Skin of body (tissue), 2 donors: ENCODE measurements around the gene ORAI3. TPM values are rescaled to one million over a fixed set of nuclear protein-coding genes. Genes with fewer than 3 reads are reported as not detected.

Experiments used
- DNase-seq: peaks from one replicate; lab custom pipeline; 2025; lab: John Stamatoyannopoulos, UW
- total RNA-seq: library from RNA; depleted of rRNA; stranded (reverse); fragments of >200 nt; gene quantifications from one replicate; pipeline ENCODE4 v1.2.3, GENCODE V29; 2014

ORAI3 gene
- total RNA-seq, 1 donor from 2014 or later, result 10.3 TPM

DNA sequence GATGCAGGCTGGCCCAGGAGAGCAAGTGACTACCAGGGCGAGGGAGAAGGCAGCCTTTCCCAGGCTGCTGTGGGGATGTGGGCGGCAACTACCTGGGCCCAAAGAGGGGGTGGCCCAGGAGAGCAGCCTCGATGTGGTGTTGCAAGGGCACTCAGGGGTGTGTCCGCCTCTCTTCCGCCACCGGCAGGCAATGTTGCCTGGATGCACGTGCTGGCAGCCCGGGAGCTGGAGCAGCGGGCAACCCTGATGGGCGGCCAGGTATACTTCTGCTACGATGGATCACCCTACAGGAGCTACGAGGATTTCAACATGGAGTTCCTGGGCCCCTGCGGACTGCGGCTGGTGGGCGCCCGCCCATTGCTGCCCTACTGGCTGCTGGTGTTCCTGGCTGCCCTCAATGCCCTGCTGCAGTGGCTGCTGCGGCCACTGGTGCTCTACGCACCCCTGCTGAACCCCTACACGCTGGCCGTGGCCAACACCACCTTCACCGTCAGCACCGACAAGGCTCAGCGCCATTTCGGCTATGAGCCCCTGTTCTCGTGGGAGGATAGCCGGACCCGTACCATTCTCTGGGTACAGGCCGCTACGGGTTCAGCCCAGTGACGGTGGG, 38.8 kb downstream of the ORAI3 start:
- no peak for DNase-seq

DNA sequence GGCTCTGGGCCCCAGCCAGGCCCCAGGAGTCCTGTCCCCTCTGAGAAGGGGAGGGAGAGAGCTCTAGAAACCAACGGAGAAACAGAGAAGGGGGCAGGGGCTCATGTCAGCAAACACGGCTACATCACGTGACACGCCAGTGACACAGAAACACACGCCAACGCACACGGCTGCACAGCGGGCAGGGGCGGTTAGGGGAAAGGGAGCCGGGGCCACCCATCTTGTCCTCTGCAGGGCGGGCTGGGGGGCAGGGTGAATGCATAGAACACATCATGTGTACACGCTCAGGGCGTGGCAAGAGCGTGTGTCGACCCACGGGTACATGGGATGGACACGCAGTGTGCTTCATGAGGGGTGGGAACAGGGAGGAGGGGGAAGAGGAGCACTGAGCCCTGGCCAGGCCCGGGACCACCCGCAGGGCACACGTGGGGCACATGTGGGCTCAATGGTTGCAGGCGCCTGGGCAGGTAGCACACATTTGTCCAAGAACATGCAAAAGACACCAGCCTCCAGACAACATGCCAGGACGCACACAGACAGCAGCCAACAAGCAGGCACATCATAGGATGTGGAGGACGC, 40.7 kb downstream of the ORAI3 start:
- no peak for DNase-seq

DNA sequence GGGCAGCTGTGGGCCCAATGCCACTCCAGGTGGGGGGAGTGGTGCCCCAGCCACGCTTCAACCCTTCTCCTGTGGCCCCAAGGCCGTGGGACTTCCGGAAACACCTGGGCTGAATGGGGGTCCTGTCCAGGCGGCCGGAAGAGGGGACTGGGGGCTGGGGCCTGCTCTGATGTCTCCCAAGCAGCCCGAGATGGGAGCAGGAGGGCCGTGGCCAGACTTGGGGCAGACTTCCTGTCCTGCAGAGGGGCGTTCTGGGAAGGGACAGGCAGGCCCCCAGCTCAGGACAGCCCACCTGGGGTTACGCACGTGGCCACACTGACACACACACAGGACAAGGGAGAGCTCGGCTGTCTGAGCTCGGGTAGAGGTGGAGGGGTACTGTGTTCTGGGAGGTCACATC, 41.2 kb downstream of the ORAI3 start:
- DNase-seq, result no peak

DNA sequence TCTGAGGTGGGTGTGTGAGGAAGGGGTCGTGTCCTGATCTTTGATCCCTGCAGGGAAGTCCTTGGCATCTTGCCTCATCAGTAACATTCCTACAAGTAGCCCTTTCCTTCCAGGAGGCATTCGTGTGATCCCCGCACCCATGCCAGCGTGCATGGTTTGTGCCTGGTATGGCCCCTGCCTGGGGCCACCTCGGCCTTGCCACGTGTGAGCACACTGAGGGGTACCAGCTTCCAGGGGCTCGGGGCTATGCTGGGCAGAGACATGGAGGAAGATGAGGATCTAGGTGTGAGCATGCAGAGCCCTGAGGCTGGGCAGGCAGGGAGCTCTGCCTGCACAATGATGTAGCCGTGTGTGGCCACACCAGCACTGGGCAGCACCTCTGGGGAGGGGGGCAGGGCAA, 42.2 kb downstream of the ORAI3 start:
- DNase-seq, result no peak

DNA sequence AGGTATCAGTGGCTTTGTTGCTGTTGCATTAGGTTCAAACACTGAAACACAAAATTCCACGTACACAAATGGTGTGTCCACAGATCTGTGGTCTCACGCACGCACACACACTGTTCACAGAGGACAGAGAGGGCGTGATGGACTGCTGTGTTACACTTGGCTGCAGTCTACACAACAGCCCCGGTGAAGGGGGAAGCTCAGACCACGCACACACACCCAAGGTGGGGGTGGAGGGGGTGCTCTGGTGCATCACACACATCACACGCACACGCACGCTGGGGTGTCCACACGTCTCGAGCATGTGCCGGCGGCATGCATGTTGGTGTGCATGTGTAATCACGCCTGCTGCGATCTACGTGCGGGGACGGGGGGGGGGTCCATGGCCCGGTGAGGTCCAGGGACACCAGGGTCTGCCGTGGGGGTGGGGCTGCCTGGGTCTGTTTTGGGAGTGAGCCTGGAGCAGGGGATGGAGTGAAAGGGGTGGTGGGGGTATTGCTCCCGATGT, 43.5 kb downstream of the ORAI3 start:
- no peak for DNase-seq

DNA sequence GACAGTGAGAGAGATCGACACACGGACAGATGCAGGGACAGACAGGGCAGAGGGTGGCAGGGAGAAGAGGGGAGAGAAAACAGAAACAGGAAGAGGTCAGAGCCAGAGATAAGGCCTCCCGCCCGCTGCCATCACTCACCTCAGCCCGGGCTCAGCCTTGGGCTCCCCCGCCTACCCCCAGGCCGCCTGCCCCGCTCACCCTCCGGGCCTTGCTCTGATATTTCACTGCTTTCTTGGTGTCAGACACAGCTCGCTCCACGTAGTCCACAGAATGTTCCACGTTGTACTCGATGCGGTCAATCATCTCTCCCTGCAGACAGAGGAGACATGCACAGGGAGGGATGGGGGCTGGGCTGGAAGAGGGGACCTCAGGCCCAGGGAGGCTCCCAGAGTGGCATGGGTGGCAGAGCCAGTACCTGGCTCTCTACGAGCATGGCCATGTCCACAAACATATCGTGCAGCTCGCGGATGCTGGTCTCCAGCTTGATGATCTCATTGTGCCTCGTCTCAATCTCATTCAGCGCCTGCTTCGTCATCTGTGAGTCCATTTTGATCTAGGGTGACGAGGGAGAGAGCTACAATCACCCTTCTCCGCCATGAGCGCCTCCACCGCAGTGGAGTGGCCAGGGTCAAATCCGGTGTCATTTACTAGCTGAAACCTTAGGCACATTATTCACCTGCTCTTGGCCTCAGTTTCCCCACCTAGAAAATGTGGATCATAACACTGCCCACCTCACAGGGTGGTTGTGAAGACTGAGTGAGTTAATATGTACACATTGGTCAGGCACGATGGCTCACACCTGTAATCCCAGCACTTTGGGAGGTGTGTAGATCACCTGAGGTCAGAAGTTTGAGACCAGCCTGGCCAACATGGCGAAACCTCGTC, 44.3 kb downstream of the ORAI3 start:
- no peak for DNase-seq

DNA sequence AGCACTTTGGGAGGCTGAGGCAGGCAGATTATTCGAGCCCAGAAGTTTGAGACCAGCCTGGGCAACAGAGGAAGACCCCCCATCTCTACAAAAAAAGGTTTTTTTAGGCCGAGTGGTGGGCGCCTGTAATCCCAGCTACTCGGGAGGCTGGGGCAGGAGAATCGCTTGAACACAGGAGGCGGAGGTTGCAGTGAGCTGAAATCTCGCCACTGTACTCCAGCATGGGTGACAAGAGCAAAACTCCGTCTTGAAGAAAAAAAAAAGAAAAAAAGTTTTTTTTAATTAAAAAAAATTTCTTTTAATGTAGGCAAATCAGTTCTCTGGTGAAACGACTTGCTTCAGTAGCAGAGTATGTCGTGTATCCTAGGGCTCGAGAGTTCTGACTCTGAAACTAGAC, 47.1 kb downstream of the ORAI3 start:
- DNase-seq, result no peak

DNA sequence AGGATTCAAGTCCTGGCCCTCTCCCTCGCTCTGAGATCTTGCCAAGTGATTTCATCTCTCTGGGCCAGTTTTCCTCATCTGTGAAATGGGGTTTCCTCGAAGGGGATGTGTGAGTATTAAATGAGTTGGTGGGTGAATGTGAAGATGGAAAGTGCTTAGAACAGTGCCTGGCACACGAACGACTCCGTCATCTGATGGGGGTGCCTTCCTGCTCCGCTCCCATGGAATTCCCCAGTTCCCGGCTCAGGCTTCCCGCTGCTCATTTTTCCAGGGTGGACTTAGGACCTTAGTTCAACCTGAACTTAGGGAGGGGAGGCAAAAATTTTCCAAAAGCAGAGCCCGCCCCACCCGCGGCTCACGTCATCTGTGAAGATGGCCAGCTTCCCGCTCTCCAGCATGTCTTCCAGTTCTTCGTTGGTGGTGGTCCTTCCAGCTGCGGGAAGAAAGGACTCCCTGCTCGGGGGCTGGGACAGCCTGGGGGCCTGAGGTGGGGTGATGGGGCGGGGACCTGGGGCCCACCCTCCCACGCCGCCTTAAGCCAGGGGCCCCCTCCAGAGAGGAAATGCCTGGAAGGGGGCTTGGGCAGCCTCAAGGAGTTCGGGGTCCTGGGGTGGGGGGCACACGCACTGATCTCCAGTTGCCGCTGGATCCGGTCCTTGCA, 47.6 kb downstream of the ORAI3 start:
- no peak for DNase-seq

DNA sequence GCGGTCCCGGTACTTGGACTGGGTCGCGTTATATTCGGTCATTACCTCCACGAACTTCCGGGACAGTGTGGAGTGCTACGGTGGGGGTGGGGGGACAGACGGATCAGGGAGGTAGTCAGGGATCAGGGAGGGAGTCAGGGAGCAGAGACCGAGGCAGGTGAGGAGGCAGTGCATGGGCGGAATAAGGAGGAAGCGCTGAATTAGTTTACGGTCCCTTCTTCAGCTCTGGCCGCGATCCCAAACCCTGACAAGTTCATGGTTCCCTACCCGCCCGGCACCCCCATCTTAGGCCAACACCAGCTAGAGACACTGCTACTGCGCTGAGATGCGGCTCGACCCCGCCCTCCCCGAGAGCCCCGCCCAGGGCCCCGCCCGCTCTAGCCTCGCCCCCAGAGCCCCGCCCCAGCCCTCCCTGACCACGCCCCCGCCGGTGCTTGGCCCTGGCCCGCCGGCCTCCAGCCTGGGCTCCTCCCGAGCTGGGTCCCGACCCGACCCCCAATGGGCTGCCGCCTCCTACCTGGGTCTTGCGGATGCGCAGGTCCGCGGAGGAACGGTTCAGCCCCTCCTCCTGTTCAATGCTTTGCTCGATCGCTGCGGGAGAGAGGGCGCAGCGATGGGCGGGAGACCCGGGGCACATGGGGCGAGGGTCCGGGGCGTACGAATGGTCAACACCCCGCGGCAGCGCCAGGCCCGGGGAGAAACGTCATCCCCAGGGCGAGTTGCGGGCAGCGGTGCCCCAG, 48.3 kb downstream of the ORAI3 start:
- DNase-seq, result no peak

DNA sequence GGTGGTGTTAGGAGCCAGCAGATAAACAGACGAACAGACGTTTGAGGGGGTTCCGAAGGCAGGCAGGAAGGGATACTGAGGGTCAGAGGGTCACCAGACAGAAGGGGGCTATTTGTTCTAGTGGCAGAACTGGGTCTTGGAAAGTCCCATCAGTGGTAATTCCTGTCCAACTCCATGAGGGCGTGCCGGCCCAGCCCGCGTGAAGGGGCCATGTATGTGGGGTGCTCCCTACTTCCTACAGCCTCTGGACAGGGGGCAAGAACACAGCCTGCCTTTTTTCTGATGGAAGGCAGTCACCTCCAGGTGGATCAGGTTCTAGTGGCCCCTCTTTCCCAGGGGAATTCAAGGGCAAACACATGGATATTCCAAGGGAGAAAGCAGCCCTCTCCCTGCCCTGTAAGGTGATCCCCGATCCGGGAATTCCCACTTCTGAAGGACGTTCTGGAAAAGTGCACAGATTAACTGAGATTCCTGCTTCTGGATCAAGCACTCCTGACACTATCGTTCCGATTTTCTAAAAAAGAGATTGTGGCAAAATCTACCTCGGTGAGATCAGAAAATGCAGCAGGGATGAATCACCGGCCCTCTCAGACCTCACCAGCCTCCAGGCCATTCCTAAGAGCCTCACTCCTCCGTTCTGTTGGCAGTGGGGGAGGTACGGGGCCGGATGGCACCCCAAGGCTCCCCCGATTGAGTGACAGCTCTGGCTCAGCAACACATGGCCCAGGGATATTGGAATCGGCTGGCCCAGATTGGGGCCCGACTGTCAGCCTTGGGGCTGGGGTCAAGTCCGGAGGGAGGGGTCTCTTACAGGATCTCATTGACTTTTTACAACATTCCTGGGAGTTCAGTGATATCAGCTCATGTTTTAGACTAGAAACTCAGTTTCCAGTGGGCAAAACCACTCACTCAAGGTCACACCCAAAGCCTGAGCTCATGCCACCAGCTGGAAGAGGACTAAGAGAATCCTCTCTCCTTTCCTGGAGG, 49.1 kb downstream of the ORAI3 start:
- no peak for DNase-seq

DNA sequence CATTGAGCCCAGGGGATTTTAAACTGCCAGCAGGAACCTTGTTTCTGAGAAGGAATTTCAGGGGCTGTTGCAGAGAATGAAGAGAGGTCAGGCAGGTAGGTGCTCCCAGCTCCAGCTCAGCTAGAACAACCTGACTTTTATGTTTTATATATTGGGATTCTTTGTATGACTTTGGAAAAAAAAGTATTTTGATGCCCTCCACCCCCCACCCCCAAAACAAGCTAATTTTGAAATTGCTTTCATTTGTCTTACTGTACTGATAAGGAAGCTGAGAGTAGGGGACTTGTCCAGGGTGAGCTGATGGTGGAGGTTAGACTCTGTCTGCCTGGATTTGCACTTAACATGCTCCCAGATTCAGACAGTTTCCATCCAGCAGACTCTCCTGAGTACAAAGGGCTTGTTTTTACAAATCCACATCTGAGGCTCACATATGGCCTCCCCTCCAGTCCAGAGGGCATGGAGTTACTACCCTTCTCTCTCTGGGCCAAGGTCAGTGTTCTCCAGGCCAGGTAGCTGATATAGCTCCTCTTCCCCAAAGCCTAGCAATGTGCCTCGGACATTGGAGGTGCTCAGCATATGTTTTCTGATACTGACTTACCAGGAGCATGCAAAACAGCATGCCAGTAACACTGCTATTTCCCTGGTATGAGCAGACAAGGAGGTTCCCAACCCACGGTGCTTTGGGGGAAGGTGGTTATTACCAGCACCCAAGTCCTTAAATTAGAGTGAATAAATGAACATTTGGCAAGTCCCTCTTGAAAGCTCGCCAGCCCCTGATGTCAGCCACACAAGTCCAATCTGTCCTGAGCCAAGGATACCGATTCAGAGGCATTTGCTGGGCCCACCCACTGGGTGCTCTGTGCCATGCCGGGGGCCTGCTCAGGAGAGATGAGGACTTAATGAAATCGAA, 50.2 kb downstream of the ORAI3 start:
- no peak for DNase-seq

DNA sequence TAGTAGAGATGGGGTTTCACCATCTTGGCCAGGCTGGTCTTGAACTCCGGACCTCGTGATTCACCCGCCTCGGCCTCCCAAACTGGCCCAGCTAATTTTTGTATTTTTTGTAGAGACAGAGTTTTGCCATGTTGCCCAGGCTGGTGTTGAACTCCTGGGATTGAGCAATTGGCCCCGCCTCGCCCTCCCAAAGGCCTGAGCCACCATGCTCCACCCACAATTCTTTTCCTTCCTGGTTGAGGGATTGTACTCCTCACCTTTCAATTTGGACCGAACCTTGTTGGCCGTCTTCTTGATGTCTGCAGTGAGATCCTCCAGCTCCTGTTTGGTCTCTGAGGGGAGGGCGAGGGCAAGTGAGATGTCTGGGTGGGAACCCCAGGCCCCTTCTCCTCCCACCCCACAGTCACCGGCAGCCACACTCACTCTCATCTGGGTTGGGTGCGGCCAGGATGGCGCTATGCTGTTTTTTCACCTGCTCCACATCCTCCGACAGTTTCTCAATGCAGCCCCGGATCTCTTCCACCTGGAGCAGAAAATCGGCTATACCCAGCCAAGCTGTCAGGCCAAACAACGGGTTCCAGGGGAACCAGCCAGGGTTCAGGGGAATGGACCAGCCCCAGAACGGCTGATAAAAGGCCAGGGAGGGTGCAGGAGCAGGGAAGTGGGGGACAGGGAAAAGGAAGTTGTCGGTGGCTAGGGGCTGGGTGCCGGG, 52.0 kb downstream of the ORAI3 start:
- DNase-seq, result no peak

DNA sequence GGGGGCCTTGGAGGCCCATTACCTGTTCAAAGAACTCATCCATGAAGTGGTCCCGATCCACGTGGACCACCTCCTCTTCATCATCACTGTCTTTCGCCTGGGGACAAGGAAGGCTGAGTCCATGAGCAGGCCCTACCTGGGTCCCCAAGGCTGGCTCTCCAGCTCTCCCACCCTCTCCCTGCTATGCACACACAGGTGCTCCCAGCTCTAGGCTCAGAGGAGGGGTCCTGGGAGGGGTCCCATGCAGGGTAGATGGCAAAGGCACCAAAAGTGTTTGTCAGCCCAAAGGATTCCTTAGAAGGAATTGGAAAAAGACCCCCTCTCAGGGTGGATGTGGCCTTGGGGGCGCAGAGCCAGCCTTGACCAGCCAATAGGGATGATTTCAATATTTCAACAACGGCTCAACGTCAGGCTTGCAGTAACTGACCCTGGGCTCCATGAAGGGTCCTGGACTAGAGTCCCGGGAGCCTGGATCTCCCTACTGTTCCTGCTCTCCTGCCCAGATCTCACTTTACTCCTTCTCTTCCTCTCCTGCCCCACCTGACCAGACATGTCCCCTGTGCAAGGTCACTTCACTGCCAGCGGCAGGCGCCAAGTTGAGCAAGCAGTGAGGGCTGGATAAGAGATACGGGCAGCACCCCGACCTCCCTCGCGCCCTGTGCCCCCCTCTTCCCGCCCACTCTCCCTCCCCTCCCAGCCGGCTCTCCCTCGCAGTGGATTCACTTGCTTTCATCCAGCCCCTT, 52.8 kb downstream of the ORAI3 start:
- no peak for DNase-seq

DNA sequence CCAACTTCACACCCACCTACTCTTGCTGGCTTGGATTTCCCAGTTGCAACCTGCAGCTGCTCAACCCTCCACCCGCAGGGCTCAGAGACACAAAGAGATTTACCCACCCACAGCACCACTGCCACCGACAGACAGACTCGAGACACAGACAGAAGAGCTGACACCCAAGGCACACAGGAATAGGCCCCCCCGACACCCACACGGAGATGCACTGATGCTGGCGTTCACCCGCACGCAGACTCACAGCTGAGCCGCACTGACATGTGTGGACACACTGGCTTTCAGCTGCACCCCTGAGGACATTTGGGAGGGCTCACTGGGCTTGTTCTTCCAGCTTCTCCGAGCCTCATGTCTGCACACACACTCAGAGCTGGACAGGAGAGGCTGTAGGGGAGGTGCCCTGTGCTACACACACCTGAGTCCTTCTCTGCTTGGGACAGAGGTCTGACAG, 53.4 kb downstream of the ORAI3 start:
- DNase-seq, result peak; percentile 7

DNA sequence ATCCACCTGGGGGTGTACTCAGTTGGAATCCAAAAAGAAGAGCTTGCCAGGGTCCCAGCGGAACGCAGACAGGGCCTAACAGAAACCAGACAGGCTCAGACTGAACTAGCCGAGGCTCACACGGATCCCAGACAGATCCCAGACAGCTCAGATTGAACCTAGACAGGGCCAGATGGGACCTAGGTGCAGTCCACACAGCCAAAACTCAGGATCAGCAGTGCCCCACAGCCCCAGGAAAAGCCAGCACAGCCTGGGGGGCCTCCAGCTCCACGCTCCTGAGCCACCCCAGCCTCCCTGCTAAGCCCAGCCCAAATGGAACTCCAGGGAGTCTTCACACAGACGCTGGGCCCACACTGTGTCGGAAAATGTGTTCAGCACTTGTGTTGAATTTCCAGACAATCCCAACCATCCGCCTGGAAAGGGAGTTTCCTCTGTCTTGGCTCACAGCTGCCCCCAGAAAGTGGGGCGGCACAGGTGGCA, 54.0 kb downstream of the ORAI3 start:
- peak; percentile 39 for DNase-seq

DNA sequence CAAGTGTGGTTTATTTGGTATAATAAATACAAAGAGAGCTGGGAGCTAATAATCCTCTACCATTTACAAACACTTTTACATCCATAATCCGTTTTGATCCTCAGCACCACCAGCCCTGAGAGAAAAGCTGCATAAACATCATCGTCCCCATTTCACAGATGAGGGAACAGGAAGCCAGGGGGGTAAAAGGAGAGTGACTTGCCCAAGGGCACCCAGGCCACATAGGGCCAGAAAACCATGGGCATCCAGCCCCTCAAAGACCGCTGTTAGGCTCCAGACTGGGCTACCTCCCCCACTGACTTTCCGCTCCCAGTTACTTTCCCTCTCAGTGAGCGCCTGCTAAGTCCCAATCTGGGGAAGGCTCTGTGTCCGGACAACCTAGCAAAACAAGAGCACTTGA, 54.9 kb downstream of the ORAI3 start:
- no peak for DNase-seq
